Thymus (tissue), 11 donors: ENCODE results near the gene MBNL1. TPM values are rescaled to one million over a fixed set of nuclear protein-coding genes. Genes with fewer than 3 reads are reported as not detected.

Experiments
- DNase-seq, 9 donors: peaks; one replicate each; pipeline ENCODE4 v3.0.0-alpha.2; 2013; ENCODE audit warnings: low spot score in 9 of 9, low read depth in 6 of 9, missing footprints in 1 of 9
- H3K27ac ChIP-seq, 2 donors: one replicate each; pipeline ENCODE4 v1.5.1; 2013; ENCODE audit warnings: control low read depth in 1 of 2, low read depth in 1 of 2, low read length in 1 of 2, mild to moderate bottlenecking in 1 of 2, moderate library complexity in 1 of 2
- H3K27me3 ChIP-seq, 2 donors: one replicate each; pipeline ENCODE4 v1.5.1; 2013; ENCODE audit warnings: low read length in 1 of 2; ENCODE audit not compliant: control insufficient read depth in 2 of 2, insufficient read depth in 1 of 2
- H3K36me3 ChIP-seq, 2 donors: one replicate each; pipeline ENCODE4 v1.5.1; 2013; ENCODE audit warnings: low read length in 1 of 2, mild to moderate bottlenecking in 1 of 2, moderate library complexity in 1 of 2; ENCODE audit not compliant: control insufficient read depth in 2 of 2, insufficient read depth in 2 of 2
- H3K4me1 ChIP-seq, 2 donors: one replicate each; pipeline ENCODE4 v1.5.1; 2013; ENCODE audit warnings: low read length in 2 of 2; ENCODE audit not compliant: control insufficient read depth in 2 of 2, insufficient read depth in 2 of 2
- H3K4me3 ChIP-seq, 2 donors: one replicate each; pipeline ENCODE4 v1.5.1; 2013; ENCODE audit warnings: low read length in 2 of 2, control low read depth in 1 of 2, mild to moderate bottlenecking in 1 of 2
- H3K9me3 ChIP-seq, 2 donors: one replicate each; pipeline ENCODE4 v1.5.1; 2013; ENCODE audit warnings: low read length in 1 of 2, mild to moderate bottlenecking in 1 of 2; ENCODE audit not compliant: control insufficient read depth in 2 of 2, insufficient read depth in 1 of 2
- WGBS: extraction: QIAGEN DNeasy Blood & Tissue Kit; methylation state at CpG from one replicate; pipeline ENCODE4 v1.1.7; 2013; 5-methylcytosine and 5-hydroxymethylcytosine counted together
- polyA plus RNA-seq: library from polyadenylated mRNA; stranded (reverse); fragments of 200-250 nt; gene quantifications from one replicate; pipeline ENCODE4 v1.2.3, GENCODE V29; 2013
- total RNA-seq: library from RNA; stranded (reverse); fragments of 120-200 nt; gene quantifications from one replicate; pipeline ENCODE4 v1.2.4, GENCODE V29; 2013
- donor health status: healthy.

The MBNL1 gene
- total and polyA plus RNA-seq, 2 donors = 89.0 to 178 TPM

- 70% methylated on average over 5 of the region's 5 CpGs for WGBS
- H3K4me1 ChIP-seq = no peaks in the 10 kb centered on the region
- no peak overlapping the region for H3K4me3 ChIP-seq
- no peak for DNase-seq
- H3K27ac ChIP-seq = no peak overlapping the region
- no peaks in the 10 kb centered on the region for H3K27me3 ChIP-seq
- H3K9me3 ChIP-seq = no peaks in the 10 kb centered on the region
- peaks cover 19 to 79% of the 10 kb centered on the region in 2 donors for H3K36me3 ChIP-seq
Observed at GRCh38 chr3:152458376-152459117, 189.8 kb downstream of the MBNL1 start.

- over 99% methylated on average over 2 of the region's 2 CpGs for WGBS
- Histone ChIP-seq H3K27me3 (no peaks in the 10 kb centered on the region), H3K4me1 (no peaks in the 10 kb centered on the region), H3K36me3 (peaks cover 19 to 78% of the 10 kb centered on the region in 2 donors), H3K27ac (no peak overlapping the region), H3K9me3 (no peaks in the 10 kb centered on the region), H3K4me3 (no peak overlapping the region)
- DNase-seq = no peak
Observed at GRCh38 chr3:152459118-152459515, 190.4 kb downstream of the MBNL1 start.

GRCh38 chr3:152459572-152459971 is 190.8 kb downstream of the MBNL1 start:
- Histone ChIP-seq H3K9me3 (no peaks in the 10 kb centered on the region), H3K4me1 (no peaks in the 10 kb centered on the region), H3K27me3 (no peaks in the 10 kb centered on the region), H3K27ac (no peak overlapping the region), H3K4me3 (no peak overlapping the region), H3K36me3 (peaks cover 19 to 75% of the 10 kb centered on the region in 2 donors)
- DNase-seq = no peak
- WGBS = 94% methylated on average over 2 of the region's 2 CpGs

- Histone ChIP-seq H3K36me3 (peaks cover 19 to 74% of the 10 kb centered on the region in 2 donors), H3K27ac (no peak overlapping the region), H3K4me3 (no peak overlapping the region), H3K9me3 (no peaks in the 10 kb centered on the region), H3K27me3 (no peaks in the 10 kb centered on the region), H3K4me1 (no peaks in the 10 kb centered on the region)
- WGBS = 95% methylated on average over 3 of the region's 3 CpGs
- DNase-seq = no peak
Observed at GRCh38 chr3:152460936-152461335, 192.2 kb downstream of the MBNL1 start.

GRCh38 chr3:152461460-152461859 is 192.7 kb downstream of the MBNL1 start:
- H3K36me3 ChIP-seq = peaks cover 15 to 74% of the 10 kb centered on the region in 2 donors
- no peaks in the 10 kb centered on the region for H3K4me1 ChIP-seq
- no peaks in the 10 kb centered on the region for H3K9me3 ChIP-seq
- H3K27ac ChIP-seq = no peak overlapping the region
- no peak for DNase-seq
- H3K4me3 ChIP-seq = no peak overlapping the region
- H3K27me3 ChIP-seq = no peaks in the 10 kb centered on the region
- 99% methylated on average over 1 of the region's 1 CpG for WGBS

GRCh38 chr3:152466784-152467183 is 198.1 kb downstream of the MBNL1 start:
- WGBS = 74% methylated on average over 7 of the region's 7 CpGs
- H3K27ac ChIP-seq = no peak overlapping the region

GRCh38 chr3:152469248-152470025 is 200.7 kb downstream of the MBNL1 start:
- H3K4me3 ChIP-seq = no peak overlapping the region
- H3K4me1 ChIP-seq = no peaks in the 10 kb centered on the region
- no peak for DNase-seq
- H3K27ac ChIP-seq = no peak overlapping the region
- WGBS = 97% methylated on average over 4 of the region's 4 CpGs
- no peaks in the 10 kb centered on the region for H3K9me3 ChIP-seq
- peaks cover 3 to 18% of the 10 kb centered on the region in 2 donors for H3K36me3 ChIP-seq
- H3K27me3 ChIP-seq = no peaks in the 10 kb centered on the region

More at GRCh38 chr3:152466784-152467183, 198.1 kb downstream of the MBNL1 start:
- H3K4me3 ChIP-seq = no peak overlapping the region
- H3K36me3 ChIP-seq = peaks cover 6 to 33% of the 10 kb centered on the region in 2 donors
- H3K27me3 ChIP-seq = no peaks in the 10 kb centered on the region
- H3K9me3 ChIP-seq = no peaks in the 10 kb centered on the region
- no peaks in the 10 kb centered on the region for H3K4me1 ChIP-seq
- DNase-seq = peak in 2 of 9 donors; percentile 18 to 49

- Histone ChIP-seq H3K27ac (no peak overlapping the region), H3K27me3 (no peaks in the 10 kb centered on the region), H3K4me3 (no peak overlapping the region), H3K9me3 (no peaks in the 10 kb centered on the region), H3K4me1 (no peaks in the 10 kb centered on the region), H3K36me3 (peaks cover 3 to 12% of the 10 kb centered on the region in 2 donors)
- DNase-seq = no peak
- WGBS = 99% methylated on average over 4 of the region's 4 CpGs
Observed at GRCh38 chr3:152470095-152470494, 201.4 kb downstream of the MBNL1 start.

- DNase-seq = no peak
Observed at GRCh38 chr3:152470893-152471292, 202.2 kb downstream of the MBNL1 start.

More at GRCh38 chr3:152470893-152471292, 202.2 kb downstream of the MBNL1 start:
- H3K4me3 ChIP-seq = no peak overlapping the region
- no peaks in the 10 kb centered on the region for H3K27me3 ChIP-seq
- no peaks in the 10 kb centered on the region for H3K9me3 ChIP-seq
- no peak overlapping the region for H3K27ac ChIP-seq
- peaks cover 1 to 9% of the 10 kb centered on the region in 2 donors for H3K36me3 ChIP-seq
- no peaks in the 10 kb centered on the region for H3K4me1 ChIP-seq
- WGBS = 95% methylated on average over 1 of the region's 1 CpG
